ENCODE results near the gene CHD9NB. TPM values are rescaled to one million over a fixed set of nuclear protein-coding genes. Genes with fewer than 3 reads are reported as not detected.

The CHD9NB gene
- total RNA-seq, 4 donors from 2014 or later, result 0.63 to 1.3 TPM; not detected in 2

DNA sequence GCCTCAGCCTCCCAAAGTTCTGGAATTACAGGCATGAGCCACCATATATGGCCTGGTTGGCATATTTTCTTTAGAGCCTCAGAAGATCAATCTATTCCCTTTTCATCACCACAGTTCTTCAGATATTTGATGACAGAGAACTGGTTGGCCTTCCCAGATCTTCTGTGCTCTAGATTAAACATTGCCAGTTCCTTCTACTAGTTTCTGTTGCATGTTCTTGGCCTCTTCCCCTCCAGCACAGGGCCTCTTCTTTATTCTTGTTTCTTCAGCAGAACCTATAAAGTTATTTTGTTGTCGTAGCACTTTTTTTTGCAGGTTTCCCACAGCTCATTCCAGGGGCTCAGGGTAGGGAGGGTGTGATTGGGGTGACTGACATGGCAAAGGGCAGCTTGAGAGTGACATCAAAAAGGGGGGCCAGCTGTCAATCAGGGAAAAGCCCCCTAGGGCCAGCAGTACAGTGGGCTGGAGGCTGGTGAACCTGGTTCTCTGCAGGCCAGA lies 11.4 kb upstream of the CHD9NB start:
- no peak for DNase-seq
- H3K9me3 ChIP-seq, result no peaks in the 10 kb centered on the region
- TF ChIP-seq CTCF (IDR thresholded peaks at IDR 0.05), result no peak
- TF ChIP-seq POLR2A (IDR thresholded peaks at IDR 0.05), result no peak
- 83 to 88% methylated on average over 1 of the region's 1 CpG for WGBS, 2 donors
- intact Hi-C loops (cut with DNase I), result no loop called here
- H3K36me3 ChIP-seq, result no peaks in the 10 kb centered on the region
- H3K4me3 ChIP-seq (replicated peaks in 1 of 3), result no peak overlapping the region
- no peaks in the 10 kb centered on the region for H3K27me3 ChIP-seq
- H3K27ac ChIP-seq, result no peak overlapping the region
- peaks cover 7 to 26% of the 10 kb centered on the region in 2 donors for H3K4me1 ChIP-seq

- no peaks in the 10 kb centered on the region for H3K27me3 ChIP-seq
- DNase-seq, result no peak
- H3K27ac ChIP-seq, result no peak overlapping the region
- peaks cover 8 to 39% of the 10 kb centered on the region in 2 donors for H3K4me1 ChIP-seq
- H3K36me3 ChIP-seq, result no peaks in the 10 kb centered on the region
- H3K4me3 ChIP-seq (replicated peaks in 1 of 3), result no peak overlapping the region
- TF ChIP-seq CTCF (IDR thresholded peaks at IDR 0.05) (no peak), POLR2A (IDR thresholded peaks at IDR 0.05) (no peak)
- no peaks in the 10 kb centered on the region for H3K9me3 ChIP-seq
- intact Hi-C loops (cut with DNase I), result no loop called here
- 60 to 61% methylated on average over 3 of the region's 3 CpGs for WGBS, 2 donors
These were observed 9.0 kb upstream of the CHD9NB start for GRCh38 chr16:53061701-53062159.

- DNase-seq, result no peak
- H3K4me1 ChIP-seq, result peaks cover 10 to 44% of the 10 kb centered on the region in 2 donors
- H3K27me3 ChIP-seq, result no peaks in the 10 kb centered on the region
- no peaks in the 10 kb centered on the region for H3K36me3 ChIP-seq
- no peak overlapping the region for H3K4me3 ChIP-seq (replicated peaks in 1 of 3)
- TF ChIP-seq POLR2A (IDR thresholded peaks at IDR 0.05) (no peak), CTCF (IDR thresholded peaks at IDR 0.05) (no peak)
- H3K27ac ChIP-seq, result no peak overlapping the region
- 93% methylated on average over 5 of the region's 5 CpGs for WGBS, 2 donors
- intact Hi-C loops (cut with DNase I), result no loop called here
- H3K9me3 ChIP-seq, result no peaks in the 10 kb centered on the region
These were observed 8.6 kb upstream of the CHD9NB start for GRCh38 chr16:53061256-53061655.

DNA sequence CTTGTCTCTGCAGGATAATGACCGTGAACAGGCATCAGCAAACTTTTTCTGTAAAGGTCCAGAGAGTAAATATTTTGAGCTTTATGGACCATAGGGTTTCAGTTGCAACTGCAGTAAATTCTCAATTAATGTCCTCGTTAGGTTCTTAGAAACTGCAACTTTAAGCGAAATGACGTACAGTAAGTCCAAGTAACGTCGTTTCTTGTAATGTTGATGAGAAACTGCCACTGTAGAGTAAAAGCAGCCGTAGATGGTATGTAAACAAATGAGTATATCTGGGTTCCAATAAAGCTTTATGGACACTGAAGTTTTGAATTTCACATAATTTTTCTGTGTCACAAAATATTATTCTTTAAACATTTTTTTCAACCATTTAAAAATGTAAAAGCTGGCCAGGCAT lies 7.0 kb upstream of the CHD9NB start:
- peak overlapping the region in 1 of 3 donors; percentile 41 for H3K27ac ChIP-seq
- no peaks in the 10 kb centered on the region for H3K9me3 ChIP-seq
- 96 to 98% methylated on average over 7 of the region's 7 CpGs for WGBS, 2 donors
- peaks cover 20 to 37% of the 10 kb centered on the region in 2 donors for H3K4me1 ChIP-seq
- H3K27me3 ChIP-seq, result no peaks in the 10 kb centered on the region
- intact Hi-C loops (cut with DNase I), result loop anchor here (10.0 kb wide), 1 partner anchor 65 kb away; no protein-coding TSS in a partner anchor
- no peak for TF ChIP-seq POLR2A (IDR thresholded peaks at IDR 0.05)
- no peak for TF ChIP-seq CTCF (IDR thresholded peaks at IDR 0.05)
- H3K36me3 ChIP-seq, result no peaks in the 10 kb centered on the region
- no peak overlapping the region for H3K4me3 ChIP-seq (replicated peaks in 1 of 3)
- DNase-seq, result no peak

DNA sequence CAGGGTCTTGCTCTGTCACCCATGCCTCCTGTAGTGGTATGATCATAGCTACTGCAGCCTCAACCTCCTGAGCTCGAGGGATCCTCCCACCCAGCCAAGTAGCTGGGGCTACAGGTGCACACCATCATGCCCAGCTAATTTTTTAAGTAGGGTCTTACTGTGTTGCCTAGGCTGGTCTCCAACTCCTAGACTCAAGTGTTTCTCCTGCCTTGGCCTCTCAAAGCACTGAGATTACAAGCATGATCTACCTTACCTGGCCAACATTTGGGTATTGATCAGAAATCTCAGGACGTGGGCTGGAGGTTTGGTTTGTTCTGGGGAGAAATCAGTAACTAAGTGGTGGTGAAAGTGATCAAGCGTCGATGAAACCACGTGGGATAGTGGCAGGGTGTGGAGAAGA lies 6.2 kb upstream of the CHD9NB start:
- Histone ChIP-seq H3K36me3 (no peaks in the 10 kb centered on the region), H3K4me3 (replicated peaks in 1 of 3) (no peak overlapping the region), H3K27ac (peak overlapping the region in 1 of 3 donors; percentile 41), H3K27me3 (no peaks in the 10 kb centered on the region), H3K9me3 (no peaks in the 10 kb centered on the region), H3K4me1 (peaks cover 20 to 41% of the 10 kb centered on the region in 2 donors)
- 59 to 67% methylated on average over 5 of the region's 5 CpGs for WGBS, 2 donors
- TF ChIP-seq POLR2A (IDR thresholded peaks at IDR 0.05), result no peak
- no peak for TF ChIP-seq CTCF (IDR thresholded peaks at IDR 0.05)
- DNase-seq, result peak; percentile 49 to 58
- intact Hi-C loops (cut with DNase I), result loop anchor here (10.0 kb wide), 1 partner anchor 66 kb away; no protein-coding TSS in a partner anchor
